Panc1 (cell line): Measurements from ENCODE around the gene RARB. TPM values are rescaled to one million over a fixed set of nuclear protein-coding genes. Genes with fewer than 3 reads are reported as not detected.

Experiments
- ATAC-seq: fragments of 200-7000 bp; cut with Tn5 transposase; 2 replicates; pipeline ENCODE4 v1.9.1; 2020; ENCODE audit warnings: mild to moderate bottlenecking, moderate library complexity
- BruUV-seq: library from RNA; stranded (reverse); fragments of 400-500 nt; replicated peaks from 2 replicates; lab custom pipeline; 2021; lab: Mats Ljungman, UMichigan
- CTCF ChIA-PET: fragments of 300-600 bp; sonication (Branson Sonifier 250); formaldehyde crosslinking; loops from one replicate; lab custom pipeline; 2022; ENCODE audit warnings: antibody characterized with exemption; lab: Charles Lee
- POLR2A ChIA-PET: fragments of 300-600 bp; sonication (Branson Sonifier 250); formaldehyde crosslinking; loops from one replicate; lab custom pipeline; 2022; ENCODE audit warnings: antibody characterized with exemption; lab: Charles Lee
- DNase-seq: peaks from one replicate; pipeline ENCODE4 v3.0.0-alpha.2; 2010; ENCODE audit warnings: low read depth, low spot score
- H3K27ac ChIP-seq: 2 replicates; pipeline ENCODE4 v1.5.1; 2011; ENCODE audit warnings: mild to moderate bottlenecking, low read length, inconsistent platforms
- H3K27me3 ChIP-seq: fragments of 200-500 bp; sonication (Bioruptor generic); 2 replicates; pipeline ENCODE4 v1.6.0; 2014; ENCODE audit warnings: low read length, inconsistent platforms; ENCODE audit not compliant: control insufficient read depth, insufficient read depth
- H3K36me3 ChIP-seq: fragments of 200-500 bp; sonication (Bioruptor generic); 2 replicates; pipeline ENCODE4 v1.5.1; 2014; ENCODE audit warnings: inconsistent platforms, mild to moderate bottlenecking, low read length, moderate library complexity; ENCODE audit not compliant: control insufficient read depth, insufficient read depth
- H3K4me1 ChIP-seq: 2 replicates; pipeline ENCODE4 v1.5.1; 2011; ENCODE audit warnings: inconsistent platforms, mild to moderate bottlenecking, low read length, moderate library complexity; ENCODE audit not compliant: control insufficient read depth, insufficient read depth
- H3K4me3 ChIP-seq, 2 experiments: 2 replicates each; pipeline ENCODE4 v1.5.1; 2011 to 2012; ENCODE audit warnings: low read depth in 2 of 2, low read length in 2 of 2, mild to moderate bottlenecking in 2 of 2, inconsistent platforms in 1 of 2, moderate library complexity in 1 of 2
- H3K9me3 ChIP-seq: fragments of 200-500 bp; sonication (Bioruptor generic); 2 replicates; pipeline ENCODE4 v1.5.1; 2014; ENCODE audit warnings: low read depth, mild to moderate bottlenecking, inconsistent platforms, low read length, moderate library complexity; ENCODE audit not compliant: control insufficient read depth, insufficient read depth
- SIN3A ChIP-seq: IDR thresholded peaks from 2 replicates; pipeline ENCODE4 v1.6.1; 2012; ENCODE audit warnings: low read depth, mild to moderate bottlenecking, low read length, moderate library complexity, borderline replicate concordance; ENCODE audit not compliant: insufficient read depth
- TCF7L2 ChIP-seq: IDR thresholded peaks from 2 replicates; pipeline ENCODE4 v1.6.1; 2011; ENCODE audit warnings: mild to moderate bottlenecking, low read depth, low read length, inconsistent platforms
- in situ Hi-C: cut with HindIII; loops from 2 replicates; pipeline ENCODE4 v1.10.0; 2016; ENCODE audit warnings: low sequenced_read_pairs, low pct_unique_long_range_greater_than_20kb
- intact Hi-C: fragments of 100-400 bp; cut with micrococcal nuclease; formaldehyde crosslinking; loops from one replicate; pipeline ENCODE4 v1.10.0; 2022; ENCODE audit not compliant: unreplicated experiment
- total RNA-seq: library from RNA; stranded (reverse); gene quantifications from one replicate; pipeline ENCODE4 v1.2.1, GENCODE V29; 2021; ENCODE audit not compliant: unreplicated experiment
- TF ChIP-seq, protein P1 (sequence below), 2 experiments: IDR thresholded peaks; 2 replicates each; pipeline ENCODE4 v1.6.1; 2011 to 2012; ENCODE audit warnings: low read depth in 2 of 2, control low read depth in 1 of 2, low read length in 1 of 2, mild to moderate bottlenecking in 1 of 2, moderate library complexity in 1 of 2; ENCODE audit not compliant: insufficient read depth in 1 of 2
- TF ChIP-seq, protein P2 (sequence below): fragments of 450-650 bp; IDR thresholded peaks from 2 replicates; pipeline ENCODE4 v1.5.1; 2017; ENCODE audit warnings: mild to moderate bottlenecking

RARB gene
- total RNA-seq, 1 experiment from 2014 or later = not detected

DNA sequence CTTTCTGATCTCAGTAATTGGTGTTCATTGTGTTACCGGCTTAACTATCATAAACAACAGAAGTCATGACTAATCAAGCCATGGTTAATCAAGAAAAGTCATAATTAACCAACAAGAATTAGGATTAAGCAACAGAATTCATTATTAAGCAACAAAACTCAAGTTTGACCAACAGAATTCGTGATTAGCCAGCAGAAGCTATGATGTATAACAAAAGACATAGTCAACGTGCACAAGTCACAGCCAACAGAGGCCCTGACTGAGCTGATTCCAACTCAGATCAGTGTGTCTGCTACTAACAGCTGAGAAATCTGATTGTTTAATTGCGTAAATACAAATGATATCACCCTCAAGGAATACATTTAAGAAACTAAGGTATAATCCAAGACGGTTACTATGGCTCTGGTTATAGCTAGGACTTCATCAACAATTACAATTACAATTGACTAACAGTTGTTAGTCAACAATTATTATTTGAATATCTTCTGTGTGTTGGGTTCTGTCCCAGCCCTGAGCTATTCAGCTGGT lies 67.7 kb downstream of the RARB start:
- no peak overlapping the region for H3K4me3 ChIP-seq
- intact Hi-C loops = no loop called here
- BruUV-seq = no TSS peak
- TF ChIP-seq, protein P1, sequence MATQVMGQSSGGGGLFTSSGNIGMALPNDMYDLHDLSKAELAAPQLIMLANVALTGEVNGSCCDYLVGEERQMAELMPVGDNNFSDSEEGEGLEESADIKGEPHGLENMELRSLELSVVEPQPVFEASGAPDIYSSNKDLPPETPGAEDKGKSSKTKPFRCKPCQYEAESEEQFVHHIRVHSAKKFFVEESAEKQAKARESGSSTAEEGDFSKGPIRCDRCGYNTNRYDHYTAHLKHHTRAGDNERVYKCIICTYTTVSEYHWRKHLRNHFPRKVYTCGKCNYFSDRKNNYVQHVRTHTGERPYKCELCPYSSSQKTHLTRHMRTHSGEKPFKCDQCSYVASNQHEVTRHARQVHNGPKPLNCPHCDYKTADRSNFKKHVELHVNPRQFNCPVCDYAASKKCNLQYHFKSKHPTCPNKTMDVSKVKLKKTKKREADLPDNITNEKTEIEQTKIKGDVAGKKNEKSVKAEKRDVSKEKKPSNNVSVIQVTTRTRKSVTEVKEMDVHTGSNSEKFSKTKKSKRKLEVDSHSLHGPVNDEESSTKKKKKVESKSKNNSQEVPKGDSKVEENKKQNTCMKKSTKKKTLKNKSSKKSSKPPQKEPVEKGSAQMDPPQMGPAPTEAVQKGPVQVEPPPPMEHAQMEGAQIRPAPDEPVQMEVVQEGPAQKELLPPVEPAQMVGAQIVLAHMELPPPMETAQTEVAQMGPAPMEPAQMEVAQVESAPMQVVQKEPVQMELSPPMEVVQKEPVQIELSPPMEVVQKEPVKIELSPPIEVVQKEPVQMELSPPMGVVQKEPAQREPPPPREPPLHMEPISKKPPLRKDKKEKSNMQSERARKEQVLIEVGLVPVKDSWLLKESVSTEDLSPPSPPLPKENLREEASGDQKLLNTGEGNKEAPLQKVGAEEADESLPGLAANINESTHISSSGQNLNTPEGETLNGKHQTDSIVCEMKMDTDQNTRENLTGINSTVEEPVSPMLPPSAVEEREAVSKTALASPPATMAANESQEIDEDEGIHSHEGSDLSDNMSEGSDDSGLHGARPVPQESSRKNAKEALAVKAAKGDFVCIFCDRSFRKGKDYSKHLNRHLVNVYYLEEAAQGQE (IDR thresholded peaks at IDR 0.05; ENCODE audit: insufficient read depth in 1 of 2, low read depth in 2 of 2, low read length in 1 of 2) = no peak
- no peaks in the 10 kb centered on the region for H3K4me1 ChIP-seq
- no peaks in the 10 kb centered on the region for H3K36me3 ChIP-seq
- ATAC-seq = no peak
- CTCF ChIA-PET = no interaction called here
- no peaks in the 10 kb centered on the region for H3K27me3 ChIP-seq
- H3K27ac ChIP-seq = no peak overlapping the region
- no peak for DNase-seq
- in situ Hi-C loops = no loop called here
- H3K9me3 ChIP-seq = no peaks in the 10 kb centered on the region
- POLR2A ChIA-PET = no interaction called here

DNA sequence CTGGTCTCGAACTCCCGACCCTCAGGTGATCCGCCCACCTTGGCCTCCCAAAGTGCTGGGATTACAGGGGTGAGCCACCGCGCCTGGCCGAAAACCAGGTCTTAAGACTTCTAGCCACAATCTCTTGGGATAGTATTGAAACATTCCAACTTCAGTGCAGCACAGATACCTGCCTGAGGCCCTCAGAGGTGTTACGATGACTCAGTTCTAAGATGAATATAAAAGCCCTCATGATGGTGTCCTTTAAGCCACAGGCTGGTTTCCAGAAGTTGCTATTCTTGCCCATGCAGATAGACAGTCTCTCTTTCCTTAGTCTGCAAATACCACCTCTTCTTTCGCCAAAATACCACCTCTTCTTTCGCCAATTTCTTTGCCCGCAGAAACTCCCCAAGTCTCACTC lies 69.0 kb downstream of the RARB start:
- ChIA-PET POLR2A (no interaction called here), CTCF (no interaction called here)
- in situ Hi-C loops = no loop called here
- TF ChIP-seq, protein P1 (IDR thresholded peaks at IDR 0.05; ENCODE audit: insufficient read depth in 1 of 2, low read depth in 2 of 2, low read length in 1 of 2) = no peak
- TF ChIP-seq, protein P2, sequence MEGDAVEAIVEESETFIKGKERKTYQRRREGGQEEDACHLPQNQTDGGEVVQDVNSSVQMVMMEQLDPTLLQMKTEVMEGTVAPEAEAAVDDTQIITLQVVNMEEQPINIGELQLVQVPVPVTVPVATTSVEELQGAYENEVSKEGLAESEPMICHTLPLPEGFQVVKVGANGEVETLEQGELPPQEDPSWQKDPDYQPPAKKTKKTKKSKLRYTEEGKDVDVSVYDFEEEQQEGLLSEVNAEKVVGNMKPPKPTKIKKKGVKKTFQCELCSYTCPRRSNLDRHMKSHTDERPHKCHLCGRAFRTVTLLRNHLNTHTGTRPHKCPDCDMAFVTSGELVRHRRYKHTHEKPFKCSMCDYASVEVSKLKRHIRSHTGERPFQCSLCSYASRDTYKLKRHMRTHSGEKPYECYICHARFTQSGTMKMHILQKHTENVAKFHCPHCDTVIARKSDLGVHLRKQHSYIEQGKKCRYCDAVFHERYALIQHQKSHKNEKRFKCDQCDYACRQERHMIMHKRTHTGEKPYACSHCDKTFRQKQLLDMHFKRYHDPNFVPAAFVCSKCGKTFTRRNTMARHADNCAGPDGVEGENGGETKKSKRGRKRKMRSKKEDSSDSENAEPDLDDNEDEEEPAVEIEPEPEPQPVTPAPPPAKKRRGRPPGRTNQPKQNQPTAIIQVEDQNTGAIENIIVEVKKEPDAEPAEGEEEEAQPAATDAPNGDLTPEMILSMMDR = no peak
- TF ChIP-seq SIN3A (no peak), TCF7L2 (no peak)
- intact Hi-C loops = no loop called here
- no peak overlapping the region for H3K27ac ChIP-seq
- no peaks in the 10 kb centered on the region for H3K36me3 ChIP-seq
- H3K27me3 ChIP-seq = no peaks in the 10 kb centered on the region
- H3K9me3 ChIP-seq = no peaks in the 10 kb centered on the region
- H3K4me3 ChIP-seq = no peak overlapping the region
- H3K4me1 ChIP-seq = no peaks in the 10 kb centered on the region
- DNase-seq (no peak), ATAC-seq (no peak)
- no TSS peak for BruUV-seq
